Epithelial cell of prostate (primary cell): ENCODE results near the gene CALR.
"Not testable (repeated sequence)": the region's sequence is repeated elsewhere in the genome, so short reads cannot be mapped to it uniquely, and the experiment has no call there.

ENCODE experiments used
- DNase-seq: peaks from one replicate; pipeline ENCODE4 v3.0.0-alpha.2; 2011; ENCODE audit warnings: low read depth, low spot score
- H3K27ac ChIP-seq: fragments of 450-650 bp; 2 replicates; pipeline ENCODE4 v1.5.1; 2017; ENCODE audit warnings: mild to moderate bottlenecking

Gene CALR

DNA sequence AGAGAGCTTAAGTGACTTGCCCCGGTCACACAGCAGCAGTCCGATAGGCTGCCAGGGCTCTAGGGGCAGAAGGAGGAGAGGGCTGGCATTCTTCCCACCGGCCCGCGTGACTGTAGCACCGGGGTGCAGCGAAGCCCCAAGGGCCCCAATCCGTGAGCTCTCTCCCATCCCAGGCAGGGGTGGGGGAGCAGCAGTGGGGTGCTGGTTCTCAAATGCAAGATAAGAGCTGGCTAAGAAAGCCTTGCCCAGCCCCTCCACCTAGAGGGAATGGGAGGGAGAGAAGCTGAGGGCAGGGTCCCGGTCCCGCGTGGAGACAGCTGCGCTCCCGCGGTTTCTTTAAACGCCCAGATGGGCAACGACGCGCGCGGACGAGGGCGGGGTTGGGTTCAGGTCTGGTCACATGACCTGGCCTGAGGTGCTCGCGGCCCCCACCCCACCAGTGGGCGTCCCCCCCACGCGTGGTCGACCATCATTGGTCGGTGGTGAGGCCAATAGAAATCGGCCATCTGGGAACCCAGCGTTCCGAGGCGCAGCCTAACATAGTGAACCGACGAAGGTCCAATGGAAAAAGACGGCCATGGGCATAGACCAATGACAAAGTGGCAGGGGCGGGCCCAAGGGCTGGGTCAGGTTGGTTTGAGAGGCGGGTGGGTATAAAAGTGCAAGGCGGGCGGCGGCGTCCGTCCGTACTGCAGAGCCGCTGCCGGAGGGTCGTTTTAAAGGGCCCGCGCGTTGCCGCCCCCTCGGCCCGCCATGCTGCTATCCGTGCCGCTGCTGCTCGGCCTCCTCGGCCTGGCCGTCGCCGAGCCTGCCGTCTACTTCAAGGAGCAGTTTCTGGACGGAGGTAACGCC, at the start of gene CALR:
TSS of gene CALR (plus strand) at position 683 of the 852 bp plus-strand sequence. CDS start at position 754, 71 bp downstream.
- DNase-seq, result peak; percentile 93
- peak within 1 kb of the TSS; percentile 70 for H3K27ac ChIP-seq

DNA sequence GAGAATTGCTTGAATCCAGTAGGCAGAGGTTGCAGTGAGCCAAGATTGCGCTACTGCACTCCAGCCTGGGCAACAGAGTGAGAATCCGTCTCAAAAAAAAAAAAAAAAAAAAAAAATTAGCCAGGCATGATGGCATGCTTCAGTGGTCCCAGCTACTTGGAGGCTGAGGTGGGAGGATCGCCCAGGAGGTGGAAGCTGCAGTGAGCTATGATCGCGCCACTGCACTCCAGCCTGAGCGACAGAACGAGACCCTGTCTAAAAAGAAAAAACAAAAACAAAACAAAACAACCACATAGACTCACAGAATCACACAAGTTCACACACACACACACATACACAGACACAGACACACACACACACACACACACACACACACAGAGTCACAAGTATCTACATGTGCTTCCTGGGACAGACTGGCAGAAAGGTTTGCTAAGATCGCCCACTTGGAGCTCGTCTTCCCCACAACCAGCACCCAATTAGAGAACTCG, 48.1 kb upstream of the CALR start:
- not testable (repeated sequence) for DNase-seq, H3K27ac ChIP-seq

GRCh38 chr19:12890787-12891552, 47.4 kb upstream of the CALR start, which contains the start of gene GCDH:
Gene GCDH (plus strand): TSS chr19:12891160. CDS start chr19:12891305, 145 bp downstream.
- H3K27ac ChIP-seq, result no peak within 1 kb of the TSS

GRCh38 chr19:12891553-12892021, 46.8 kb upstream of the CALR start:
- no peak overlapping the region for H3K27ac ChIP-seq
- no peak for DNase-seq

More at GRCh38 chr19:12890787-12891552, 47.4 kb upstream of the CALR start, which contains the start of gene GCDH:
- peak; percentile 98 for DNase-seq

GRCh38 chr19:12893582-12893981, 44.8 kb upstream of the CALR start:
- DNase-seq, result no peak
- H3K27ac ChIP-seq, result no peak overlapping the region

- no peak overlapping the region for H3K27ac ChIP-seq
- no peak for DNase-seq
Measured at GRCh38 chr19:12896460-12896859, 41.9 kb upstream of the CALR start.

DNA sequence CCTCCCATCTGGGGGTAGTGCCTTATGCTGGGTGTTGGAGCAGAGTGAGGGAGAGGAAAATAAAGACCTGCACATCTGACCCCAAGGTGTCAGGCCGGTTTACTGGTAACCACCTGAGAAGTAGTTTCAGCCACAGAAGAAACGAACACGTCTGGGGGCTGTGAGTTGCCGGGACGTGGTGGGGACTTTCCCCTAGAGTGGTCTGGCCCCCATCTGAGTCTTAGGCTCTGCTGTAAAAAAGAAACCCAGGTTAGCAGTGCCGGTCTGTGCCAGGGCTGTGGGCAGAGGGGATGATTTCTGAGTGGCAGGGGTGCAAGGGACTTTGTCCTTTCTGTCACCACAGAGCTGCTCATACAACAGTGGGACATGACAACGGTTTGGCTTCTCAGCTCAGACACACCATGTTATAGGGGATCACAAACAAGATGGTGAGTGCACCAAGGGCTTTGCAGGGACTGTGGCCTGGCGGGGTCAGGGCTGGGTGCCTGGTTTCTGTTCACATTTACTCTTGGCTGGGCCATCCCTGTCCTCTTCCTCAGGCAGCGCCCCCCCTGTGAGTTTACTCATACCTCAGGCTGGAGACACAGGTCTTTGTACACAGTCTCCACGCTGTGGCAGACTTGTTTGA, 38.4 kb upstream of the CALR start:
- H3K27ac ChIP-seq, result no peak overlapping the region

GRCh38 chr19:12907166-12907565, 31.2 kb upstream of the CALR start:
- no peak for DNase-seq
- H3K27ac ChIP-seq, result no peak overlapping the region

More for the DNA sequence above, 38.4 kb upstream of the CALR start:
- DNase-seq, result no peak

- no peak for DNase-seq
- no peak overlapping the region for H3K27ac ChIP-seq
Measured at GRCh38 chr19:12912571-12912970, 25.8 kb upstream of the CALR start.

GRCh38 chr19:12913011-12913561, 25.3 kb upstream of the CALR start:
- DNase-seq, result no peak
- H3K27ac ChIP-seq, result no peak overlapping the region

GRCh38 chr19:12913851-12914690, 24.3 kb upstream of the CALR start:
- no peak overlapping the region for H3K27ac ChIP-seq
- no peak for DNase-seq

- not testable (repeated sequence) for DNase-seq, H3K27ac ChIP-seq
Measured at GRCh38 chr19:12915860-12916259, 22.5 kb upstream of the CALR start.

GRCh38 chr19:12918253-12918652, 20.2 kb upstream of the CALR start:
- no peak for DNase-seq
- no peak overlapping the region for H3K27ac ChIP-seq

GRCh38 chr19:12921047-12921446, 17.4 kb upstream of the CALR start:
- H3K27ac ChIP-seq, result no peak overlapping the region
- DNase-seq, result no peak

DNA sequence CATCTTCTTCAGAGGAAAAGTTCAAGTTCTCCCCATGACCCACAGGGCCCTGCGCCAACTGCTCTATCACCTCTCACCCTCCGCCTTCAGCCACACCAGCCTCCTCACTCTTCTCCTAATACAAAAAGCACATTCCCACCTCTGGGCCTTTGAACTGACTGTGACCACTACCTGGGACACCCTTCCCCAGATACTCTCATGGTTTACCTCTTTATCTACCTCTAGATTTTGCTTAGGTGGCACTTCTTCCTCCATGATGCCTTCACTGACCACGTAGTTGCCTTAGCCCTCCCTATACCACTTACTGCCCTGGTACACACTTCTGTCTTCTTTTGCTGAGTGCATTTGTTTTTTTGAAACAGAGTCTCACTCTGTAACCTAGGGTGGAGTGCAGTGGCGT, 15.4 kb upstream of the CALR start:
- DNase-seq, result no peak
- H3K27ac ChIP-seq, result no peak overlapping the region

- DNase-seq, result no peak
- no peak overlapping the region for H3K27ac ChIP-seq
Measured at GRCh38 chr19:12924621-12925310, 13.6 kb upstream of the CALR start.

GRCh38 chr19:12930002-12930645, 8.3 kb upstream of the CALR start:
- no peak overlapping the region for H3K27ac ChIP-seq
- no peak for DNase-seq
